ENCODE data around the gene HSP90AB1.
A peak's percentile ranks its signal among the peaks of the same experiment; 100 is the strongest.

The HSP90AB1 gene

GRCh38 chr6:44255871-44256774, 9.2 kb downstream of the HSP90AB1 start:
- DNase-seq: no peak

- DNase-seq: no peak
These were observed 9.8 kb downstream of the HSP90AB1 start for GRCh38 chr6:44256775-44257024.

GRCh38 chr6:44257025-44257752, 10.3 kb downstream of the HSP90AB1 start, which contains the start of gene SLC35B2:
Gene SLC35B2 (minus strand): TSS chr6:44257528. CDS start chr6:44257410, 118 bp downstream.
- DNase-seq: no peak

- no peak for DNase-seq
These were observed 10.9 kb downstream of the HSP90AB1 start for GRCh38 chr6:44257753-44258324.

DNA sequence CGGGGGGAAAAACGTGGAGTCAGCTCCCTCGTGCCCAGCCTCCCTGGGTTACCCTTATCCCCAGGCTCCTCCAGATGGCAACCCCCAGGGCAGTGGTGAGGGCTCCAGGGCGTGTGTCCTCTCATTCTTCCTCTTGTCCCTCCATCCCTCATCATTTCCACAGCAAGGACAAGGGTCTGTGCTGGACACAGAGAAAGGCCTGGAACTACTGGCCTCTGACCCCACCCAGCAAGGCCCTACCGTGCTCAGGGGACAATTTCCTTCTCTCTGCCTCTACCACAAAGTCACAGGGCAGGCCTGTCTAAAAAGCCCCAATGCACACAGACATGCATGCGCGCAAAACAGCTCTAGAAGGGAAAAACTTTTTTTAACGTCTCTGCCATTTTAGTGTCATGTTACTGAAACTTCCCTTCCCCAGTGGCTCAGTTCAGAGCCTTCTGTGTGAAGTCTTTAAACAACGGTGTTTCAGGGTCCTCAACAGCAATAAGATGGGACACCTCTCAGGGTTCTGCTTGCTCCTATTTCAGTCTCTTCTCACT, 11.5 kb downstream of the HSP90AB1 start:
- no peak for DNase-seq

- no peak for DNase-seq
These were observed 12.0 kb downstream of the HSP90AB1 start for GRCh38 chr6:44258921-44259320.

DNA sequence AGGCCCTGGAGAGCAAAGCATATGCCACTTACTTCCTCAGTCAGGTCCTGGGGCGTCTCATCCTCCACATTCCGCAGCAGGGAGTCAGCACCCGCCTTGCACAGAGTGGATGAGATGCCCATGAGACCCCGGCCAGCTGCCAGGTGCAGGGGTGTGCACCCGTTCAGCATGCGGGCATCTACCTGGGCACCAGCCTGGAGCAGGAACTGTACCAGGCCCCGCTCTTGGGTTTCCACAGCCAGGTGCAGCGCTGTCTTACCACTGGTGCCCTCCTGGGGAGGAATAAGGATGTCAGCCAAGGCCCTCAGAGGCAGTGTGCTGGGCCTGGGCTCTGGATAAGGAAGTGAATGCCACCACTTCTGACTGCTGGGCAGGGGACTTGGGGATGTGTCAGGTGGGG, 13.1 kb downstream of the HSP90AB1 start:
- no peak for DNase-seq

DNA sequence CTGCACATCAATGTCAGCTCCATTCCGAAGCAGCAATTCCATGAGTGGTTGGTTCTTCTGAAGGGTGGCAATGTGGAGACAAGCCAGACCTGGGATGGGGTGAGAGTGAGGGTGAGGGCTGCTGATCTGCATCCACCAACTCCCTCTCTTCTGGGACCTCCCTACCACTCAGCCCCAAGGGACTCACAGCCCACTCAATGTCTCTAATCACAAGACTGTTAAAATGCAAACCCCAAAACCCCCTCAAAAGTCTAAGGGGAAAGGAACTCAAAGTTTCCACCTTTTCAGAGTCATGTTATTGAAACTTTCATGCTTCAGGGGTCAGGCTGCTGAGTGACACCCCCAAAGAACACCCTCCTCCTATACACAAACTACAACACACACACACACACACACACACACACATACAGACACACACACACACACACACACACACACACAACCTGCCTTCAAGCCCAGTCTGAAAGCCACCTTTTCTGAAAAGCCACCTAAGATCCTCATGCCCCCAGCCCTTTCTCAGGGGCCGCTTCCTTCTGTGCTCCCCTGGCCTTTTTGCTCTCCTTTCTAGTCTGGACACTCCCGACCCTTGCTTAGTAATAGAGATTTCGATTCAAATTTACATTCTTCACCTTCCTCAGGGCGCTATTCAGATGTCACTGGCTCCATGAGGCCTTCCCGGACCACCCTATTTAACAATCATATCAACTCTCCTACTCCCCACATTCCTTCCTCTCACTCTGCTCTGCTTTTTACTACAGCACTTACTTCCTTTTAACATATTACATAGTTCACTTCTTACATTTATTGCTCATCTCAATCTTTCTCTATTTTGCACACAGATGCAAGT, 13.8 kb downstream of the HSP90AB1 start:
- no peak for DNase-seq

- no peak for DNase-seq
These were observed 14.7 kb downstream of the HSP90AB1 start for GRCh38 chr6:44261581-44261980.

DNA sequence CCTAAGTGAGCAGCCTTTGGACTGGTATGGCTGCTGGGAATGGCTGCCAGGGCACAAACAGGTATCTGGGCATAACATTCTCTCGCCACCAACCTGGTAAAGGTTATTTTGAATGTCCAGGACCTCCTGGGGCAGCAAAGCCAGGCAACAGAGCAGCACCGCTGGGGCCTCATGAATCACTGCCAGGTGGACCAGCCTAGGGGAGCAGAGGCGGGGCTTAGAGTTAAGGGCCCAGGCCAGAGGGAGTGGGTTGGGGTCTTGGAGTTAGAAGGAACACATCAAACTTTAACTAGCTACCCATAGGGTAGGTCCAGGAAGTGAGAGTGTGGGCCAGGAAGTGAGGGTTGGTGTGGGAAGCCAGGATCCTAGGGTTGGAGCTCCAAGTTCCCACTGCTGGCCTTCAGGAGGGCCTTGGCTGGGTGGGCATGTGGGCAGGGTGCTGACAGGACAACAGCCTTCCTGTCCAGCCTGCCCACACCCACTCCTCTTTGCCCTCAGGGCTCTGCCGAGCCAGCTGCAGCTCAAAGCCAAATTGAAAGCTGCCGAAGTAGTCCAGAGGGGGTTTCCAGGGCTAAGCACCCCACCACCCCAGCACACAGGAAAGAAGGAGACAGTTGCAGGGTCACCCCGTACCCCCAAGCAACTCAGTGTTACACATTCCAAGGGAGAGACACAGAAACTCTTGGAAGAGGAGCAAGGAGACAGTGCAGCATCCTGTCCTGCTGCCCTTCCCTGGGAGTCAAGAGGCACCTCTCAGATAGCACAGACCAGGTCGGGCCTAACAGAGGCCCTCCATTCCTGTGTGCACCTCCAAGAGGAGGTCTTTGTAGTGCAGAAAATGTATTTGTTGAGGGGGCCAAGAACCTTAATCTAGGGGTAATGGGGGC, 15.8 kb downstream of the HSP90AB1 start:
- DNase-seq: no peak

- DNase-seq: no peak
These were observed 16.6 kb downstream of the HSP90AB1 start for GRCh38 chr6:44263354-44264100.

DNA sequence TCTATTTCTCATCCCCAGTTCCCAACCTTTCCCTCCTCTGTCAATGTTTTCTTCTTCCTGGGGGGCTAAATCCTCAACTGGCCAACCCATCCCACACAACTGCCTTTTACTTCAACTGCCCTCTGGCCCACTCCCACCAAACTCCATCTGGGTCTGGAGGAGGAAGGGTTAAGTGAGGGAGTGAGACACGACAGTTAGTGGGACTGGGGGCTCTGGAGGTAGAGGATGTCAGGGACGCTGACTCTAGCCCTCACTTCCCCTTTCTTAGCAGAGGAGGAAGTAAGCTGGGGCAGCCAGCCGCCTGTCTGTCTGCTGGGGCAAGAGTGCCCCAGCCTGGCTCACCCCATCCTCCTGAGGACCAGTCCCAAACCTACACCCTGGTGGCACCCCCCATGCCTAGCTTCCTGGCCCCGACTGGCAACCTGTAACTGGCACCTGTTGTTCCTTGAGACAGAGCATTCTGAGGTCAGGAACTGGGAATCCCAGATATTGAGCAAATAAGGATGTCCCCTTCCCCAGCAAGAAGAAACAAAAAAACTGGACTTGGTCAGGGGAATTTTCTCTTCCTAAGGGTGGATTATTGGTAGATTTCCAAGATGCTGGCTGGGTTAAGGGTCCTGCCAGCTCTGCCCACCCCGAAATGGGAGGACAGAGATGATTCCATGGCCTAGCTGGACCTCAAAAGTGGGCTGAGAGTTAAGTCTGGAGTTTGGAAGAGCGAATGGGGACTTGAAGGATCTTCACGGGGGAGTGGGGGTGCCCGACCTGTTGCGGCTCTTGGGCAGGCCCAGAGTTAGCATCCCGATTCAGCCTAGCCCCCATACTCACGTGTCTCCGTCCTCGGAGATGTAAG, 17.5 kb downstream of the HSP90AB1 start:
- DNase-seq: no peak

DNA sequence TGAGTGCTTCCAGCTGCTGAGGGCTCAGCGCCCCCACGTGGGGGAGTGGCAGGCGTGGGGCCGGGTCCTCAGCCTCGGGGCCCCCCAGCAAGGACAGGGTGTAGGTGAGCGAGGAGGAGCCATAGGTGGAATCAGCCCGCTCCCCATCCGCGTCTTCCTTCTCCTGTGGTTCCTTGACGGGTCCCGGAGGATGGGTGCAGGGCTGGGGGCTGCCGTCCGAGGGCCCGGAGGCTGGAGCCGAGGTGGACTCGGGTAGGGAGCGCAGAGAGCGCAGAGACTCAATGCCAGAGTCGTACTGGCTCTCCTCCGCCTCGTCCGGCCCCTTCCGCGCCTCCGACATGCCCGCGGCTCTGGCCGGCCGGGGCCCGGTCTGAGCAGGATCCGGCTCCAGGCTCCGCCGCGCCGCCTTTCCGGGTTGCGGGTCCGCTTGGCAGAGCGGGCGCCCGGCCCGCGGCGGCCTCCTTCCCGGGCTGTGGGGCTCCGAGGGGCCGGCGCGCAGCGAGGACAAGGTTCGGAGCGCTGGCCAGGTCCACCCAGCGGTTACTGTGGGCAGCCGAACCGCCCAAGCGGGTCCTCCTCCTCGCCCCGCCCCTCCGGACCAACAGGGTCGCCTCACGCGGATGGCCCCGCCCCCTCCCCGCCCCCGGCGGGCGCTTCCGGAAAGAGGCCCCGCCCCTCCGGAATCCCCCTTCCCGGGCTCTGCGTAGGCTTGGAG, 18.3 kb downstream of the HSP90AB1 start, which contains the start of gene NFKBIE:
TSS of gene NFKBIE (minus strand) at position 545 of the 715 bp plus-strand sequence. CDS start at position 340, 205 bp downstream.
- DNase-seq: peak; percentile 97

DNA sequence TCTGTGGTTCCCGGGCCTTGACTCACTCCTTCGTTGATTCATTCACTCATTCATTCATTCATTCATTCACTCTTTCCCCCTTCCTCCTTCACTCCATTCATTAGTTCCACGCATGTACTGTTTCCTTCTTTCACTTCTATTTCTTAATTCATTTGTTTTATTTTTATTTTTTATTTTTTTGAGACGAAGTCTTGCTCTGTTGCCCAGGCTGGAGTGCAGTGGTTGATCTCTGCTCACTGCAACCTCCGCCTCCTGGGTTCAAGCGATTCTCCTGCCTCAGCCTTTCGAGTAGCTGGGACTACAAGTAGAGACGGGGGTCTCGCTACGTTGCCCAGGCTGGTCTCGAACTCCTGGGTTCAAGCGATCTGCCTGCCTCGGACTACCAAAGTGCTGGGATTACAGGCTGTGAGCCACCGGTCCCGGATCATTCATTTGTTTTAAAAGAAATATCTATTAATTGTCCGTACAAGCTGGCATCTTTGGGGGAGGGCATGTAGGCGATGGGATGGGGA, 18.9 kb downstream of the HSP90AB1 start:
- DNase-seq: no peak

DNA sequence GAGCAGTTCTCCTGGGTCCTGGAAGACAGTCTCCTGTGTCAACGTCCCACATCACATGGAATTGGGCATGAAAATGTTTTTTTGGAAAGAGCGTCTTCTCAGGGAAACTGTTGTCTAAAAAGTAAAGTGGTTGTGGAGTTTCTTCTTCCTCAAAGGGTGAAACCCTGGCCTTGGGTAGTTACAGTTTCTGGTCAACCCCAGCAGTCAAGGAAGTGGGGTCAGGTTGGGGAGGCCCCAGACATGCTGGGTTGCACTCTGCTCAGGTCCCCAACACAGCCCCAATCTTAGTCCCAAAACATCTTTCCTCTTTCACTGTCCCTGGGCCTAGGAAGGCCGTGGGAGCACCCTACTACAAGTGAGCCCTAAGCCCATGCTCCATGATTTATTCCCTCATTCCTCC, 19.4 kb downstream of the HSP90AB1 start:
- DNase-seq: no peak

DNA sequence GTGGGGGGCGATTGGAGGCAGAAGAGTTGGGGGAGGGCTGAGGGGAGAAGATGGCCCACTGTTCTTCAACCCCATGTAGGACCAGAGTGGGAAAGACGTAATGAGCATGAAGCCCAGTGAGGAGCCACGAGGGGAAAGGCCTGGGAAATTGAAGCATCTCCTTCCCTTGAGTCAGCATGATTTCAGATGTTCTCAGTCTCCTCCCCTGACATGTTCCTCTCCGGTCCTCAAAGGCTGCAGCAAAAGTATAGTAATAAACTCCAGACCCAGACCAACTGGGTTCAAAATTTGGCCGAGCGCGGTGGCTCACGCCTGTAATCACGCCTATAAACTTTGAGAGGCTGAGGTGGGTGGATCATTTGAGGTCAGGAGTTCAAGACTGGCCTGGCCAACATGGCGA, 20.4 kb downstream of the HSP90AB1 start:
- no peak for DNase-seq

GRCh38 chr6:44268095-44268628, 21.3 kb downstream of the HSP90AB1 start:
- DNase-seq: peak; percentile 60

- no peak for DNase-seq
These were observed 22.4 kb downstream of the HSP90AB1 start for GRCh38 chr6:44269178-44269920.

All from activated T-cell treated with anti-CD3 and anti-CD28 coated beads for 4 hours (primary cell).